Peyer's patch (tissue), 4 donors: Measurements from ENCODE around the gene TMEM178B.

Experiments used
- POLR2A ChIP-seq, 2 donors: fragments of 450-650 bp; IDR thresholded peaks; one replicate each; pipeline ENCODE4 v1.5.1; 2017; ENCODE audit warnings: antibody characterized with exemption in 2 of 2, mild to moderate bottlenecking in 2 of 2, moderate library complexity in 2 of 2
- TF ChIP-seq, protein P1 (sequence below), 6 experiments: fragments of 450-650 bp in 4 of 6; fragments of 200-600 bp in 2 of 6; sonication (generic) in 1 of 6; IDR thresholded peaks; one replicate each; pipeline ENCODE4 v1.5.1; 2017 to 2019; ENCODE audit warnings: antibody characterized with exemption in 6 of 6, mild to moderate bottlenecking in 3 of 6, moderate library complexity in 1 of 6

DNA sequence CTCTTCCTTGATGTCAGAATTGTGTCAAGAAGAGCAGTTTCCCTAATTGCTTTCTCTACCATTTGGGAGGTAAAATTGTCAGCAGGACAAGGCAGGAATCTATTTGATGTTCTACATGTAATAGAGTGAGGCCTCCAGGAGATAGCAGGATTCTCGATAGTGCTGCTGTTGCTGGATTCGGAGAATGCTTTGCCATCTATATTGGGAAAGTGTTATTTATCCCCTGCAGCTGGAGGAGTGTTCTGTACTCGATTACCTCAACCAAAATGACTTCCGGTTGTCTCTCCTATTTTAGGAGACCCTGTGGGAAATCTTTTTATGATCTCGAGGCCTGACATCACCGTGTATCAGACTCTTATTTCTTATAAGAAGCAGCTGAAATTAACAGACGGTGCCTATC lies 217.1 kb downstream of the TMEM178B start:
- TF ChIP-seq, protein P1, sequence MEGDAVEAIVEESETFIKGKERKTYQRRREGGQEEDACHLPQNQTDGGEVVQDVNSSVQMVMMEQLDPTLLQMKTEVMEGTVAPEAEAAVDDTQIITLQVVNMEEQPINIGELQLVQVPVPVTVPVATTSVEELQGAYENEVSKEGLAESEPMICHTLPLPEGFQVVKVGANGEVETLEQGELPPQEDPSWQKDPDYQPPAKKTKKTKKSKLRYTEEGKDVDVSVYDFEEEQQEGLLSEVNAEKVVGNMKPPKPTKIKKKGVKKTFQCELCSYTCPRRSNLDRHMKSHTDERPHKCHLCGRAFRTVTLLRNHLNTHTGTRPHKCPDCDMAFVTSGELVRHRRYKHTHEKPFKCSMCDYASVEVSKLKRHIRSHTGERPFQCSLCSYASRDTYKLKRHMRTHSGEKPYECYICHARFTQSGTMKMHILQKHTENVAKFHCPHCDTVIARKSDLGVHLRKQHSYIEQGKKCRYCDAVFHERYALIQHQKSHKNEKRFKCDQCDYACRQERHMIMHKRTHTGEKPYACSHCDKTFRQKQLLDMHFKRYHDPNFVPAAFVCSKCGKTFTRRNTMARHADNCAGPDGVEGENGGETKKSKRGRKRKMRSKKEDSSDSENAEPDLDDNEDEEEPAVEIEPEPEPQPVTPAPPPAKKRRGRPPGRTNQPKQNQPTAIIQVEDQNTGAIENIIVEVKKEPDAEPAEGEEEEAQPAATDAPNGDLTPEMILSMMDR (IDR thresholded peaks at IDR 0.05), result no peak
- no peak for TF ChIP-seq POLR2A (IDR thresholded peaks at IDR 0.05)
